Activated T-cell treated with anti-CD3 and anti-CD28 coated beads, Interleukin-2, amount 50 U/mL, for 4 hours (primary cell): ENCODE results near the gene CTDSP1. TPM values are rescaled to one million over a fixed set of nuclear protein-coding genes. Genes with fewer than 3 reads are reported as not detected.
A peak's percentile ranks its signal among the peaks of the same experiment; 100 is the strongest.

Experiments
- ATAC-seq, 2 donors: fragments of 200-7000 bp; cut with Tn5 transposase; one replicate each; pipeline ENCODE4 v1.10.0; 2021
- DNase-seq: peaks from one replicate; pipeline ENCODE4 v3.0.0-alpha.2; 2020
- H3K27me3 Mint-ChIP-seq: one replicate; pipeline ENCODE4 v1.8.0; 2021; ENCODE audit warnings: low read depth, mixed read lengths
- H3K36me3 Mint-ChIP-seq: one replicate; pipeline ENCODE4 v1.8.0; 2022; ENCODE audit warnings: mixed read lengths; ENCODE audit not compliant: insufficient read depth
- H3K4me1 Mint-ChIP-seq: one replicate; pipeline ENCODE4 v1.8.0; 2021; ENCODE audit warnings: low read depth, mixed read lengths
- H3K4me3 Mint-ChIP-seq: one replicate; pipeline ENCODE4 v1.8.0; 2021; ENCODE audit warnings: mild to moderate bottlenecking, moderate library complexity, mixed read lengths
- H3K9me3 Mint-ChIP-seq: one replicate; pipeline ENCODE4 v1.8.0; 2021; ENCODE audit warnings: mixed read lengths
- total RNA-seq, 3 donors: library from RNA; stranded (reverse); gene quantifications; one replicate each; pipeline ENCODE4 v1.2.1, GENCODE V29; 2021

The CTDSP1 gene, protein sequence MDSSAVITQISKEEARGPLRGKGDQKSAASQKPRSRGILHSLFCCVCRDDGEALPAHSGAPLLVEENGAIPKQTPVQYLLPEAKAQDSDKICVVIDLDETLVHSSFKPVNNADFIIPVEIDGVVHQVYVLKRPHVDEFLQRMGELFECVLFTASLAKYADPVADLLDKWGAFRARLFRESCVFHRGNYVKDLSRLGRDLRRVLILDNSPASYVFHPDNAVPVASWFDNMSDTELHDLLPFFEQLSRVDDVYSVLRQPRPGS
- total RNA-seq, result 10 to 100 TPM; 42.8 to 58.0 (median 52.7) TPM

DNA sequence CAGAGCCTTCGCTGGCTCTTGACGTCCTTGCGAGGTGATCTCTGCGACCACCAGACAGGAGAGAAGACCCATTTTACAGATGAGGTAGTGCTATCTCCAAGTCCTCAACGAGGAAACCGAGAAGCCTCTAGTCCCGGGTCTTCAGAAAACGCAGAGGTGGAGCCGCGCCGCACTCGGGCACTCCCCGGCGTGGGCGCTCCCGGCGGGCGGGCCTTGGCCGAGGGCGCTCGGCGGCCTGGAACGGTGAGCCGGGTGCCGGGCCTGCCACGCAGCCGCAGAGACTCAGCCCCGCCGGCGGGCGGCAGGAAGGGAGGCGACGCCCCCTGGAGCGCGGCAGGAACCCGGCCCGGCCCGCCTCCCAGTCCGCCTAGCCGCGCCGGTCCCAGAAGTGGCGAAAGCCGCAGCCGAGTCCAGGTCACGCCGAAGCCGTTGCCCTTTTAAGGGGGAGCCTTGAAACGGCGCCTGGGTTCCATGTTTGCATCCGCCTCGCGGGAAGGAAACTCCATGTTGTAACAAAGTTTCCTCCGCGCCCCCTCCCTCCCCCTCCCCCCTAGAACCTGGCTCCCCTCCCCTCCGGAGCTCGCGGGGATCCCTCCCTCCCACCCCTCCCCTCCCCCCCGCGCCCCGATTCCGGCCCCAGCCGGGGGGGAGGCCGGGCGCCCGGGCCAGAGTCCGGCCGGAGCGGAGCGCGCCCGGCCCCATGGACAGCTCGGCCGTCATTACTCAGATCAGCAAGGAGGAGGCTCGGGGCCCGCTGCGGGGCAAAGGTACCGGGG, at the start of gene CTDSP1:
CTDSP1 (plus strand) TSS at position 478 of the 776 bp plus-strand sequence; CDS start at position 701, 223 bp downstream.
- Mint-ChIP-seq H3K4me1 (peaks cover 49% of the 10 kb centered on the region), H3K36me3 (peaks cover 3% of the 10 kb centered on the region), H3K9me3 (no peaks in the 10 kb centered on the region)

DNA sequence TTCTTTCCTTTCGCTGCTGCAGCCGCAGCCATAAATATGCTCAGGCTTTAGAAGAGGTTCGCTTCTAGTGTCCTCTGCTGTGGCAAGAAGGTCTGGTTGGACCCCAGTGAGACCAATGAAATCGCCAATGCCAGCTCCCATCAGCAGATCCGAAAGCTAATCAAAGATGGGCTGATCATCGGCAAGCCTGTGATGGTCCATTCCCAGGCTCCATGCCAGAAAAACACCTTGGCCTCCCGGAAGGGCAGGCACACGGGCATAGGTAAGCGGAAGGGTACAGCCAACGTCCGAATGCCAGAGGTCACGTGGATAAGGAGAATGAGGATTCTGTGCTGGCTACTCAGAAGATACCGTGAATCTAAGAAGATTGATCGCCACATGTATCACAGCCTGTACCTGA, 45.6 kb upstream of the CTDSP1 start:
- Mint-ChIP-seq H3K4me1 (no peaks in the 10 kb centered on the region), H3K27me3 (no peaks in the 10 kb centered on the region), H3K4me3 (no peak overlapping the region), H3K36me3 (no peaks in the 10 kb centered on the region), H3K9me3 (peaks cover 12% of the 10 kb centered on the region)
- ATAC-seq, result no peak
- no peak for DNase-seq

More for the DNA sequence above, at the start of gene CTDSP1:
- DNase-seq (peak; percentile 87), ATAC-seq (peak; percentile 28 to 42)
- peak within 1 kb of the TSS; percentile 90 for H3K4me3 Mint-ChIP-seq
- H3K27me3 Mint-ChIP-seq, result no peaks in the 10 kb centered on the region

DNA sequence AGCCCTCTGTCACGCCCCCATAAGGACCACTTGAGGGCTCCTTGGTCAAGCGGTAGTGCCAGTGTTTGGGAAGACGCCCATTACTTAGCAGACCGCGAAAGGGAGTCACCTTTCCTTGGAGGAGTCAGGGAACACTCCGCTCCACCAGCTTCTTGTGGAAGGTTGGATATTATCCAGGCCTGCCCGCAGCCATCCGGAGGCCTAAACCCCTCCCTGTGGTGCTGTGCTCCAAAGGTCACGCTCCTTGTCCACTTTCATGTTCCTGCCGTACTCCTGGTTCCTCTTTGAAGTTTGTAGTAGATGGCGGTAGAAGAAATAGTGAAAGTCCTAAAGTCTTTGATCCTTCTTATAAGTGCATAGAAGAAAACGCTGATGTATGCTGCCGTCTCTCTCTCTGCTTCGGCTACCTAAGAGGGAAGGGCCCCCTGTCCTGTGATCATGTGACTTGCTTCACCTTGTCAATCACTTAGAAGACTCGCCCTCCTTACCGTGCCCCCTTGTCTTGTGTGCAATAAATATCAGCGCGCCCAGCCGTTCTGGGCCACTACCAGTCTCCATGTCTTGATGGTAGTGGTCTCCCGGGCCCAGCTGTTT, 44.7 kb upstream of the CTDSP1 start:
- no peak overlapping the region for H3K4me3 Mint-ChIP-seq
- ATAC-seq (no peak), DNase-seq (no peak)
- no peaks in the 10 kb centered on the region for H3K36me3 Mint-ChIP-seq
- H3K9me3 Mint-ChIP-seq, result peaks cover 12% of the 10 kb centered on the region
- H3K4me1 Mint-ChIP-seq, result no peaks in the 10 kb centered on the region
- no peaks in the 10 kb centered on the region for H3K27me3 Mint-ChIP-seq

DNA sequence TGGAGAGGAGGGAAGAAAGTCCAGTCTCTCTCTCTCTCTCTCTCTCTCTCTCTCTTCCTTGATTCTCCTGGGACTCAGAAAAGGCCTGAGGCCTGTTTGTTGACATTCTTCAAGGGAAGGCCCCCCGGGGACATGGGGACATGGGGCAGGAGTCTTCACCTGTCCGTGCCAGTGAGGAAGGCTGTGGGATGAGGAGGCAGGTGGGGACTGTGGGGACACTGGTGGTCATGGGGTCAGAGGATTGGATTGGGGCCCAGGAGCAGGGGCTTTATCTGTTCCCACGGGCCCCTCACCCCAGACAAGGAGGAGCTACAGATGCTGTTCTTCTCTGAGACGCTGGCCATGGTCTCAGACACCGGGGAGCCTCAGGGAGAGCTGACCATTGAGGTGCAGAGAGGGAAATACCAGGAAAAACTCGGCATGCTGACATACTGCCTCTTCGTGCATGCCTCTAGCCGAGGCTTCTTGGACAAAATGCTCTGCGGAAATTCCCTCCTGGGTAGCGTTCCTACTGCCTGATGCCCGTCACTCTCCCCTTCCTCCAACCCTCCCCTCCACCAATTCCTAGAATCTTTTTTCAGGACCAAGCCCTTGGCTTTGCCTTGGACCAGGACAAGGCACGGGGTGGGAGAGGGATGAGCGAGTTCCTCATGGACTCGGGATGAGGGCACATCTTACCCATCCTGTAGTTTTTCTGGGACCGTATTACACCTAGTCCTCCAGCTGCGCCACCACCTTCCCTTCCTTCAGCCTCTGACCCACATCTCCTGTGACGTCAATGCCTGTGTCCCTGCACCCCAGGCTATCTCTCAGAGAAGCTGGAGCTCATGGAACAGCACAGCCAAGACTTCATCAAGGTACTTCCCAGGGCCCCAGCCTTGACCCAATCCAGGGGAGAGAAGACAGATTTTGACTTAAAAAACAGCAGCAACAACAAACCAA, 42.2 kb upstream of the CTDSP1 start:
- Mint-ChIP-seq H3K4me1 (no peaks in the 10 kb centered on the region), H3K36me3 (no peaks in the 10 kb centered on the region), H3K27me3 (no peaks in the 10 kb centered on the region), H3K4me3 (no peak overlapping the region), H3K9me3 (peaks cover 4% of the 10 kb centered on the region)
- ATAC-seq, result no peak
- no peak for DNase-seq

DNA sequence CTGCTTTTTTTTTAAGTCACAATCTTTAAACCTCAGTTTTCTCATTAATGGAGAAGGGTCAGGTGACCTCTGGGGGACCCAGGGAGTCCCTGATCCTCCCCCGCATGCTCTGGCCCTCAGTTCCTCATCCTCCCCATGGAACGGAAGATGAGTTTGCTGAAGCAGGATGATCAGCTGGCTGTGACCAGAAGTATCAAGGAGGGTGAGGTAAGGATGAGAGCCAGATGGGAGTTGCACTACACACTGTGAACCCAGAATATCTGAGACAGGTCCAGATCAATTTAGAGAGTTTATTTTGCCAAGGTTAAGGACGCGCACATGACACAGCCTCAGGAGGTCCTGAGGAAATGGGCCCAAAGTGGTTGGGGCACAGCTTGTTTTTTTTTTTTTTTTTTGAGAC, 39.2 kb upstream of the CTDSP1 start:
- ATAC-seq (no peak), DNase-seq (no peak)
- H3K4me1 Mint-ChIP-seq, result no peaks in the 10 kb centered on the region
- H3K4me3 Mint-ChIP-seq, result no peak overlapping the region
- no peaks in the 10 kb centered on the region for H3K9me3 Mint-ChIP-seq
- H3K36me3 Mint-ChIP-seq, result no peaks in the 10 kb centered on the region
- H3K27me3 Mint-ChIP-seq, result no peaks in the 10 kb centered on the region

DNA sequence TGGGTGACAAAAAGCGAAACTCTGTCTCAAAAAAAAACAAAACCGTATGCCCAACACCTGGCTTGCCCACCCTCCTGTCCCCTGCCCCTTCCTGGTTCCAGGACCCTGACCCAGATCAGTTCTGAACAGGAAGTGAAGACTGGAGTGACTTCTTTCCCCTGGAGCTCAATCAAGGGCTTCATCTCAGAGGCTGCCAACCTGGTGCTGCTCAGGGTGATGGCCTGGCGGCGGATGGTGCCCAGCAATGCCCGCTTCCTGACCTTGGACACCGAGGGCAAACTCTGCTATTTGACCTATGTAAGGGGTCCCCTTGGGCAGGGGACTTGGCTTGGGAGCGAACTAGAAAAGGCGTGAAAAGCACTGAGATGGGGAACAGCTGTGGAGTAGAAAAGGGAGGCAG, 37.1 kb upstream of the CTDSP1 start:
- peaks cover 2% of the 10 kb centered on the region for H3K4me1 Mint-ChIP-seq
- no peak for ATAC-seq
- H3K36me3 Mint-ChIP-seq, result no peaks in the 10 kb centered on the region
- H3K4me3 Mint-ChIP-seq, result no peak overlapping the region
- H3K9me3 Mint-ChIP-seq, result no peaks in the 10 kb centered on the region
- H3K27me3 Mint-ChIP-seq, result no peaks in the 10 kb centered on the region
- no peak for DNase-seq

DNA sequence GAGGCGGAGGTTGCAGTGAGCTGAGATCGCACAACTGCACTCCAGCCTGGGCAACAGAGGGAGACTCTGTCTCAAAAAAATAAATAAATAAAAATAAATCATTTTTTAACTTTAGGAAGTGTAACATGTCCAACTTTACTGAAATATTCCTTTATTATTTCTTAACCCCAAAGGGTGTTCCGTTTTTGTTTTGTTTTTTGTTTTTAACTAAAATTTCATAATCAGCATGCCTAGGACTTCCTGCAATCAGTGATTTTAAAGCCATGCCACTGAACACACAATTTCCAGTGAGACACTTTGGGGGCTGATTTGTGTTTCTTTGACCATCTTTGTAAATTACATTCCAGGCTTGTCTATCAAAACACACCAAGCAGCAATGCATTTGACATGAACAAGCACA, 35.9 kb upstream of the CTDSP1 start:
- DNase-seq, result no peak
- H3K36me3 Mint-ChIP-seq, result no peaks in the 10 kb centered on the region
- H3K4me3 Mint-ChIP-seq, result no peak overlapping the region

DNA sequence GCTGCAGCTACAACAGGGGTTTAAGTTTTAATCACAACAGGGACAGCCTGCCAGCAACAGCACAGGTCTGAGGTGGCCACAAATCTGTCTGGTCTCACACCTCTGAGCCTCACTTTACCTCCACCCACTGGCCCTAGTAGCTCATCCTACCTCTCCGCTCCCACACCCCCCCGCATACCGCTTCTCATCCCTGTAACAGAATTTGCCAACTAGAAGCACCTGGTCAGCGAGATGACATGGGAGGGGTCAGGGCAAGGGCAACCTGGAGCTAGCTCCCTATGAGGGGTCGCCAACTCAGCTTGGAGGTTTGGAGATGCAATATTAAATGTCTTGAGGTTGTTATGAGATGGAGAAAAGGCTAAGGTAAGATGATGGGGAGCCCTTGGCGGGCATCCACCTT, 35.5 kb upstream of the CTDSP1 start:
- ATAC-seq (no peak), DNase-seq (no peak)
- no peaks in the 10 kb centered on the region for H3K36me3 Mint-ChIP-seq
- no peak overlapping the region for H3K4me3 Mint-ChIP-seq
- H3K4me1 Mint-ChIP-seq, result peaks cover 10% of the 10 kb centered on the region
- no peaks in the 10 kb centered on the region for H3K9me3 Mint-ChIP-seq
- H3K27me3 Mint-ChIP-seq, result no peaks in the 10 kb centered on the region

More for the DNA sequence above, 35.9 kb upstream of the CTDSP1 start:
- Mint-ChIP-seq H3K27me3 (no peaks in the 10 kb centered on the region), H3K4me1 (peaks cover 6% of the 10 kb centered on the region), H3K9me3 (no peaks in the 10 kb centered on the region)
- ATAC-seq, result no peak

DNA sequence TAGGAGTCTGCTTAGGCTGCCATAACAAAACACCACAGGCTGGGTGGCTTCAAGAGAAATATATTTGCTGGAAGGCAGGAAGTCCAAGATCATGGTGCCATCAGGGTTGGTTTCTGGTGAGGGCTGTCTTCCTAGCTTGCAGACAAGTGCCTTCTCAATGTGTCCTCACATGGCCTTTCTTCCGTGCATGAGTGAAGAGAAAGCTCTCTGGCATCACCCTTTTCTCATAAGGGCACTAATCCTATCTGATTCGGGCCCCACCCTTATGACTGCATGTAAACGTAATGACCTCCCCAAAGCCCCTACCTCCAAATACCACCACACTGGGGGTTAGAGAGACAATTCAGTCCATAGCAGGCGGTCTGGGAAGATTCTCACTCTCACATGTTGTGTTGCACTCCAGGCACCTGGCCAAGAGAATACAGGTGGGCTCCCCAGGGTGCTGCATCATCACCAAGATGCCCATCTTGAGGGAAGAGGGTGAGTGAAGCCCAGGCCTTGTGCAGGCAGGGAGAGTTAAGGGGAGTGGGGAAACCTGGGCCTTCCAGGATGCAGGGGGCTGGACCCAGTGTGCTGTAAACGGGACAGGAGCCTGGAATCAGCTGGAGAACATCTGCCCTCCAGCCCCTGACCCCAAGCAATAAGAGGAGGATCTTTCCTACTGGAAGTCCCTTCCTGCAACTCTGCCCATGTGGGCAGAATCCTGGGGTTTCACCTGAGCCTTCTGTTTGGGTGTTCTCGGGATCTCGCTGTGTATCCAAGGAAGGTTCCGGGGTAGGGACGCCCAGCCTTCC, 32.9 kb upstream of the CTDSP1 start:
- no peak for ATAC-seq
- Mint-ChIP-seq H3K9me3 (no peaks in the 10 kb centered on the region), H3K4me1 (peaks cover 20% of the 10 kb centered on the region), H3K27me3 (no peaks in the 10 kb centered on the region), H3K36me3 (no peaks in the 10 kb centered on the region), H3K4me3 (peak overlapping the region; percentile 76)
- DNase-seq, result no peak

DNA sequence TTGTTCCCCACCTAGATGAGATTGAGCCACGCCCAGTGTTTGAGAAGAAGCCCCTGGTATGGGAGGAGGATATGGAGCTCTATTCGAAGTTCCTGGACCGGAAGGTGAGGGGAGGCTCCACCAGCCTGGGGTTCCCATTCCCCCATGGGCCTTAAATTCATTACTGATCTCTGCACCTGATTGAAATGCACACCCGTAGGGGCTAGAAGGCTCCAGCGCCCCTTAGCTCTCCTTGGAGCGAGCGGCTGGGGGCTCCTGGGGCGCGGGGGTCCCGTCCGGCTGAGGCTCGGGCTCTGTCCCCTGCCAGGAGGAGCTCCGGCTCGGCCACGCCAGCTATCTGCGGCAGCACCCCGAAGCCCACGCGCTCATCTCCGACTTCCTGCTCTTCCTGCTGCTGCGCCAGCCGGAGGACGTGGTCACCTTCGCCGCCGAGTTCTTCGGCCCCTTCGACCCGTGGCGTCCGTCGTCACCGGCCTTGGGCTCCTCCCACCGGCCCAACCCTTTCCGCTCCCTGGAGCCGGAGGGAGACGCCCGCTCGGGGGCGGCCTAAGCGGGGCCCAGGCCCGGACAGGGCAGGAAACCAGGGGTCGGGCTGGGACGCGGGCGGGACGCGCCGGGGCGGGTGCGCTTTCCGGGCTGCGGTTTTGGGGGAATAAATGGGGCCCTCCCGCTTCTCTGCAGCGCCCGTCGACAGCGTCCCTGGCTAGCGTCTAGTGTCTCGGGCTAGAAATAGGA, 32.1 kb upstream of the CTDSP1 start:
- Mint-ChIP-seq H3K36me3 (no peaks in the 10 kb centered on the region), H3K9me3 (no peaks in the 10 kb centered on the region), H3K4me3 (peak overlapping the region; percentile 76), H3K4me1 (peaks cover 20% of the 10 kb centered on the region), H3K27me3 (no peaks in the 10 kb centered on the region)
- ATAC-seq (peak; percentile 92), DNase-seq (peak; percentile 56)

DNA sequence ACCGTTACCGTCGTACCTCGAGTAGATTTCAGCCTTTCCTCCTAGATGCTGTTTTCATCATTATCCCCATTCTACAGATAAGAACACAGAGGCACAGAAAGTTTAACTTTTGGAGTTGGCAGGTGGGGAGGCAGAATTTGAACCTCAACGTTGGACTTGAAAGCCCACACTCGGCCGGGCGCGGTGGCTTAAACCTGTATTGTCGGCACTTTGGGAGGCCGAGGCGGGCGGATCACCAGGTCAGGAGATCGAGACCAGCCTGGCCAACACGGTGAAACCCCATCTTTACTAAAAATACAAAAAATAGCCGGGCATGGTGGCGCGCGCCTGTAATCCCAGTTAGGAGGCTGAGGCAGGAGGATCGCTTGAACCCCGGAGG, 31.5 kb upstream of the CTDSP1 start:
- Mint-ChIP-seq H3K4me3 (peak overlapping the region; percentile 76), H3K36me3 (no peaks in the 10 kb centered on the region), H3K9me3 (no peaks in the 10 kb centered on the region), H3K4me1 (peaks cover 20% of the 10 kb centered on the region), H3K27me3 (no peaks in the 10 kb centered on the region)
- ATAC-seq (no peak), DNase-seq (no peak)

DNA sequence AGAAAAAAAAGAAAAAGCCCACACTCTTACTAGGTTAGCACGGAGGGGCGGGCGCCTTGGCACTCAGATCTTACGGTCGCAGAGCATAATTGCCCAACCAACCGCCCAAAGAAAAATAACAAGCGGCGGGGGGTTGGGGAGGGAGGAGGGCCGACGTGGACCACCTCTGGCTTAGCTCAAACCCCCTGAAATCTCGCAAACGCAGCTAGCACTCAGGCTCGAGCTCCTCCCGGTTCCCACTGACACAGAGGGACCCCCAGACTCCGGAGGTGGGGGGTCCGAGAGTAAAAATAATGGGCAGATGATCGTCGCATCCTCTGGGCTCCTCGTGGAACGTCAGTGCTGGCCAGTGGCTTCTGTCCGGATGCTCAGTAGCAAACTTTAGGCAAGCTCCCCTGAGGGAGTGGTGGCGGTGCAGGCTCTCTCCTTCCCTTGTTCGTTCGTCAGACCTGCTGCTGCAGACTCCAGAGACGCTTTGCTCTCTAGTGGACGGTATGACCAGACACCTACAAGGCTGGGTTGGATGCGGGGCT, 31.0 kb upstream of the CTDSP1 start:
- H3K4me1 Mint-ChIP-seq, result peaks cover 20% of the 10 kb centered on the region
- ATAC-seq, result no peak
- no peaks in the 10 kb centered on the region for H3K9me3 Mint-ChIP-seq
- no peaks in the 10 kb centered on the region for H3K27me3 Mint-ChIP-seq
- H3K4me3 Mint-ChIP-seq, result peak overlapping the region; percentile 76
- no peak for DNase-seq
- H3K36me3 Mint-ChIP-seq, result no peaks in the 10 kb centered on the region

DNA sequence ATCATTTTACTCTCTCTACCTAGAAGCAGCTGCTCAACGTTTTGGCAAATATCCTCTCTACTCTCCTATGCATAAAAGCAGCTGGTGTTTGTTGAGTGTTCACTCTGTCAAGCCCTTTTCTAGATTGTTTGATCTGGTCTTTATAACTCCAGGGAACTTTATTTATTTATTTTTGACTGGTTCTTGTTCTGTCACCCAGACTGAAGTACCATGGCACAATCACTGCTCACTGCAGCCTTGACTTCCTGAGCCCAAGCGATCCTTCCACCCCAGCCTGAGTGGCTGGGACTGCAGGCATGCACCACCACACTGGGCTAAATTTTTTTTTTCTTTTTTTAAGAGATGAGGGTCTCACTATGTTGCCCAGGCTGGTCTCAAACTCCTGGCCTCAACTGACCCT, 30.3 kb upstream of the CTDSP1 start:
- no peak for DNase-seq
- H3K4me1 Mint-ChIP-seq, result peaks cover 20% of the 10 kb centered on the region
- H3K27me3 Mint-ChIP-seq, result no peaks in the 10 kb centered on the region
- no peak for ATAC-seq
- no peaks in the 10 kb centered on the region for H3K9me3 Mint-ChIP-seq
- no peaks in the 10 kb centered on the region for H3K36me3 Mint-ChIP-seq
- H3K4me3 Mint-ChIP-seq, result peak overlapping the region; percentile 29
